GM10266 (cell line): ENCODE data around the gene TULP3.

ENCODE experiments used
- DNase-seq: peaks from one replicate; pipeline ENCODE4 v3.0.0; 2012; ENCODE audit errors: extremely low spot score
- CTCF ChIP-seq: IDR thresholded peaks from 2 replicates; pipeline ENCODE4 v1.5.1; 2012; ENCODE audit warnings: mild to moderate bottlenecking, low read depth; ENCODE audit not compliant: control insufficient read depth, insufficient read depth; ENCODE audit errors: missing control alignments

Gene TULP3

GRCh38 chr12:2941524-2941923, 50.8 kb downstream of the TULP3 start:
- no peak for DNase-seq

GRCh38 chr12:2944401-2945047, 53.8 kb downstream of the TULP3 start:
- DNase-seq: peak; percentile 66
- TF ChIP-seq CTCF: peak; percentile 84

More at GRCh38 chr12:2941524-2941923, 50.8 kb downstream of the TULP3 start:
- TF ChIP-seq CTCF: no peak

- no peak for TF ChIP-seq CTCF
- no peak for DNase-seq
Measured at GRCh38 chr12:2949411-2949810, 58.7 kb downstream of the TULP3 start.

DNA sequence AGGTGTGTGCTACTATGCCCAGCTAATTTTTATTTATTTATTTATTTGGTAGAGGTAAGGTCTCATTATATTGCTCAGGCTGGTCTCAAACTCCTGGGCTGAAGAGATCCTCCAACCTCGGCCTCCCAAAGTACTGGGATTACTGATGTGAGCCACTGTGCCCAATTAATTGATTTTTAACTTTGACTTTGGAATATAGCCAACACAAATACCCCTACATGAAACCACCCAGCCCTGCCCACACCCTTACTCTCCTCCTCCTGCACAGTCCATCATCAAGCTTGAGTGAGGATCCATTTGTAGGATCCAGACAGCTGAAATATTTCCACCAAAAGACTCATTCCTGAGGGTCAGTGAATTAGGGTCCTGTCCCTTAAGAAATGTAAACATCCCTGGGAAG, 65.2 kb downstream of the TULP3 start:
- no peak for DNase-seq
- TF ChIP-seq CTCF: no peak

DNA sequence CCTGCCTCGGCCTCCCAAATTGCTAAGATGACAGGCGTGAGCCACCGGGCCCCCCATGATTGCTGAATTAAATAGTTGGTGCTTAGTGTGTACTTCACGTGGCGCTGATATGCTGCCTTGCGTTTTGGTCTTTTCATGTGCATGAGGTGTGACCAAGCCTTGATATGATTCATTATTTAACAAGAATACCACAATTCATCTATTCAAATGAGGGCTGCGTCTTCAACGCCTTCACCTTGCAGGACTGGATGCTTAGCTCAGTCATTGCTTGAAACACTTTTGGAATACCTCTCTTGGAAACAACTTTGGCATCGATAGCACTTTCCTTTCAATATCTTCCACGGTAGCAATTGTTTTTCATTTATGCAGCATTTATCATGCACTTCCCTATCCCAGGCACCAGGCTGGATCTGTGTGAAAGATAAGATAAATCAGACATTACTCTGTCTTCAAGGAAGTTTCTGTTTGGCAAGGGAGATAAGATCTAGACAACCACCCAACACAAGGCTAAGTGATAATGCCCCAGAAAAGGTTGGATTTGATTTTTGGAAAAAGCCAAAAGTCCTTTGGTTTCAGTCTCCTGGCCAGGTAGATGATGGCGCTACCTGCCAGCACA, 67.2 kb downstream of the TULP3 start:
- no peak for TF ChIP-seq CTCF
- no peak for DNase-seq

DNA sequence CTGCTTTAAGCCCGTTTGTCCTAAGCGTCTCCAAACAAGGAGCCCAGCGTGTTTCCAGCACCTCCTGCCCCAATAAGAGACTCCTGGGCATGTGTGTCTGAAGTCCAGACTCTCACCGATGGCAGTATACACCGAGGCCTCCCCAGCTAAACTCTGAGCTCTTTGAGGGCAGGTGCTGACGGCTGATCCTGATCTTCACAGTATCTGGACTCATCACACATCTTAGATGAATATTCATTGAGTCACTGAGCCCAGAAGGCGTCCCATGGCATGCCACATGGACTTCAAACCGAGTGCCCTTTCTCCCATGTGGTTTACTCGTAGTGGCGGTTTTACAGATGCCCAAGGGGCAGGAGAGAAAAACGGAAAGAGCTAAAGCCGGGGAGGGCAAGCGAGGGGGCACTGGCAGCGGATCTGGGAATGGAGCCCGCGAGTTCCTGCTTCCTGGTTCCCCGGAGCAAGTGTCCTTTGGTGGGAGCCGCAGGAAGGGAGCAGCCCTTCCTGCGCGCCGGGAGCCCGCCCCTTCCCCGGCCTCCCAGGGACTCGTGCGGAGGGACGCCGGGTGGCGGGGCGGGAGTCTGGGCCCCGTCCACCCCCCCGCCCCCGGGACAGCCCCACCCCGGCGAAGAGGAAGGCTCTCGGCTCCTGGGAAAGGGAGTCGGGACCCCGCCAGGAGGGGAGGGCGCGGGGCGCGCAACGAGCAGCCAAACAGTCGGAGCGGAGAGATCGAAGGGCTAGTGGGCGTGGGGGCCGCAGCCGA, 67.9 kb downstream of the TULP3 start:
- no peak for TF ChIP-seq CTCF
- DNase-seq: peak; percentile 64

- no peak for TF ChIP-seq CTCF
- DNase-seq: peak; percentile 86
Measured at GRCh38 chr12:2959192-2959504, 68.5 kb downstream of the TULP3 start, which contains the start of gene TEAD4. TSS of gene TEAD4 (plus strand) at chr12:2959397.
